ENCODE results near the gene ZFYVE28. TPM values are rescaled to one million over a fixed set of nuclear protein-coding genes. Genes with fewer than 3 reads are reported as not detected.
"Not testable (repeated sequence)": the region's sequence is repeated elsewhere in the genome, so short reads cannot be mapped to it uniquely, and the experiment has no call there.

Gene ZFYVE28
- total RNA-seq, 2 experiments from 2014 or later: 14.8 to 17.2 TPM

DNA sequence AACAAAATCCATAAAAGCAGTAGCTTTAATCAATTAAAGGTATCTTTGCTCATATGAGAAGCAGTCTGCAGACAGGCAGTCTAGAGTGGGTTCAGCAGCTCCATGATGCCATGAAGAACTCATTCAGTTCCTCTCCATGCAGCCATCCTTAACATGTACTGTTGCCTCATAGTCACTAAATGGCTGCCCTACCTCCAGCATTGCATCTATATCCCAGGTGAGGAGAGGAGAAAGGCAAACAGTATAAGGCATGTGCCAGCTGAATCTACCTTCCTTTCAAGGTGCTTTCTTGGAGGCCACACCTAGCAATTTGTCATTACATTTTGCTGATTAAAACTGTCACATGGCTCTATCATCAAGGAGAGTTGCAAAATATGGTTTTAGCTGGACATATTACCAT lies 13.6 kb upstream of the ZFYVE28 start:
- Mint-ChIP-seq H3K27me3 (no peaks in the 10 kb centered on the region), H3K9me3 (no peaks in the 10 kb centered on the region), H3K4me1 (no peaks in the 10 kb centered on the region), H3K27ac (no peak overlapping the region), H3K4me3 (no peak overlapping the region), H3K36me3 (ENCODE audit: low read depth) (no peaks in the 10 kb centered on the region)
- no peak for DNase-seq
- ChIA-PET POLR2A (no interaction called here), CTCF (interaction anchor here (0.6 to 1.4 kb wide), 3 partner anchors 9 to 19 kb away, joined by 3 to 5 read pairs (median 3); no protein-coding TSS in a partner anchor)

DNA sequence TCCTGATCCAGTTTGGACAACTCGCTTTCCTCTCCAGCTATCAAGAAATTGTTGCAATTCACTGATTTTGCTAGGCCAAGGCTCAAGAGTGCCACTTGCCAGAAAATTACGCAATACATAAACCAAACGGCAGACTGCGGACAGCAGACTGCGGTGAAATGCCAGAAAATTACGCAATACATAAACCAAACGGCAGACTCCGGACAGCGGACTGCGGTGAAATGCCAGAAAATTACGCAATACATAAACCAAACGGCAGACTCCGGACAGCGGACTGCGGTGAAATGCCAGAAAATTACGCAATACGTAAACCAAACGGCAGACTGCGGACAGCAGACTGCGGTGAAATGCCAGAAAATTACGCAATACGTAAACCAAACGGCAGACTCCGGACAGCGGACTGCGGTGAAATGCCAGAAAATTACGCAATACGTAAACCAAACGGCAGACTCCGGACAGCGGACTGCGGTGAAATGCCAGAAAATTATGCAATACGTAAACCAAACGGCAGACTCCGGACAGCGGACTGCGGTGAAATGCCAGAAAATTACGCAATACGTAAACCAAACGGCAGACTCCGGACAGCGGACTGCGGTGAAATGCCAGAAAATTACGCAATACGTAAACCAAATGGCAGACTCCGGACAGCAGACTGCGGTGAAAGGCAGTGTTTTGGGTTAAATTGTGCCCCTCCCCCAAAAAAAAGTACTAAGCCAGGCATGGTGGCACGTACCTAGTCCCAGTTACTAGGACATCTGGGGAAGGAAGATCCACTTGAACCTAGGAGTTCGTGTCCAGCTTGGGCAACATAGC lies 11.7 kb upstream of the ZFYVE28 start:
- H3K27ac Mint-ChIP-seq; H3K4me1 Mint-ChIP-seq; H3K9me3 Mint-ChIP-seq; H3K27me3 Mint-ChIP-seq; POLR2A ChIA-PET; H3K4me3 Mint-ChIP-seq; DNase-seq; H3K36me3 Mint-ChIP-seq (ENCODE audit: low read depth): not testable (repeated sequence)
- CTCF ChIA-PET: interaction anchor here (0.6 to 1.1 kb wide), 3 partner anchors 11 to 24 kb away, joined by 3 to 4 read pairs (median 4); partner anchors contain the start of gene CFAP99

DNA sequence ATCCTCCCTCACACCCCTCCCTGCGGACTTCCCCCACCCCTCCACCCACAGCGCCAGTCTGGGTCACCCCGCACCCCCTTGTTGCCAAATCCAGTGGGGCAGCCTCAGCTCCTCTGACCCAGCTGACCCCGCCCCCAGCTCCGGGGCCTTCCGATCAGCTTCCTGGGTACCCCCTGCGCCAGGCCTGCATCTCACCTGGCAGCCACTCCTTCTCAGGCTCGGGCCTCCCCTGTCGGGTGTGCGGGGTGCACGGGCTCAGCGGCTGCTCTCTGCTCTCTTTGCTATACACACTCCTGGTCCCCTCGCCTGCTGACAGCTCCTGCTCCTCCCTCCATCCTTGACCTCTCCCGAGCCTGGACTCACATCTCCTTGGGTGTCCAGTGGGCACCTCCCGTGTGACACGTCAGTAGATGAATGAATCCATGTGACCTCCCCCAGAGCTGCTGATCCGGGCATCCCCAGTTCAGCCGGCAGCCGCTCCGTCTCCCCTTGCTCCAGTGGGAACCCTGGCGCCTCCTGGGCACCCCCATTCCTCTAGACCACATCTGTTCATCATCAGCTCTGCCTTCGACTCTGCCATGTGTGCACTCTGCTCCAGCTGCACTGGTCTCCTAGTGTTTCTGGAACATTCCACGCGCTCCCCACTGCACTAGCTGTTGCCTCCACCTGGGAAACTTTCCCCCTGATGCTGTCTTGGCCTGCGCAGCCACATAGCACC lies 10.2 kb upstream of the ZFYVE28 start:
- Mint-ChIP-seq H3K27ac (peak overlapping the region; percentile 46), H3K4me1 (no peaks in the 10 kb centered on the region), H3K27me3 (no peaks in the 10 kb centered on the region), H3K9me3 (no peaks in the 10 kb centered on the region), H3K4me3 (no peak overlapping the region), H3K36me3 (ENCODE audit: low read depth) (no peaks in the 10 kb centered on the region)
- no peak for DNase-seq
- POLR2A ChIA-PET: no interaction called here
- CTCF ChIA-PET: interaction anchor here (0.9 to 2.1 kb wide), 6 partner anchors 9 to 198 kb away, joined by 3 to 8 read pairs (median 4); no protein-coding TSS in a partner anchor

DNA sequence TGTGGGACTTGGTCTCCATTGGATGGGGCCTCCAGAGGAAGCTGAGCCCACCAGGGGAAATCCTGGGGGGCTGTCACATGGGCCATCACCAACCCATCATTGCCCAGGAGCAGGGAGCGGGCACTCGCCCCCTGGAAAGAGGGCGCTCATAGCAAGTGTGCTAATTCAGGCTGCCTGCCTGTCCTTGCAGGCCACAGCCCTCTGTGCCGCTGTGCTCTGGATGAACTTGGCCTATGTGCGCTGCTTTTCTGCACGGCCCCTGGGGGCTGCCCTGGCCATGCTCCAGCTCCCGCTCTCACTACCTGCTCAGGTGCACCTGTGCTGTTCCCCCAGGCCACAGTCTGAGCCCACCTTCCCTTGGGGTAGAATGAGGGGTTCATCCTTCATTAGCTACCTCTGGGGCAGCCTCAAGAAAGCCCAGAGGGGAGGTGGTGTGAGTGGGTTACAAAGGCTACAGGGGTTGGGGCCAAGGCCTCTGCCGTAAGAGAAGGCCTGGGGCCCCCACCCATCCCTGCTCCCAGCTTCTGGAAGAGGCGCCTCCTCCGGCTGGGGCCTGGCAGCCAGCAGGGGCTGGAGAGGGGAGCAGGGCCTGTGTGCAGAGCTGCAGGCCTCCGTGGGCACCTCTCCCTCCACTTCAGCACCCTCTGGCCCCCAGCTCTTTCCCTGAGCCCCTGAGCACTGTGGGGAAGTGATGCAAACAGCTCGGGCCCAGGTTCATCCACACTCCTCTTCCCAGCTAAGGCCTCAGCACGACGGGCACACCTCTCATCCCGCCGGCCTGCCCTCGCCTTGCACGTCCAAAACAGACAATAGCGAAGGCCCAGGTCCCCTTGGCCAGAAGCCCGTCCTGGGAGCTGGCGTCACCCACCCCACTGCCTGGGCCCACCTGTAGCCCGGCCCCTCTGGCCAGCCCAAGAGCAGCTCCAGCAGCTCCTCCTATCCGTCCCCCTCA lies 9.2 kb upstream of the ZFYVE28 start:
- no peak for DNase-seq
- H3K9me3 Mint-ChIP-seq: no peaks in the 10 kb centered on the region
- H3K27ac Mint-ChIP-seq: no peak overlapping the region
- ChIA-PET POLR2A (no interaction called here), CTCF (interaction anchor here (0.9 to 2.1 kb wide), 4 partner anchors 8 to 27 kb away, joined by 3 to 8 read pairs (median 4); no protein-coding TSS in a partner anchor)
- H3K27me3 Mint-ChIP-seq: peaks cover under 1% of the 10 kb centered on the region
- H3K36me3 Mint-ChIP-seq (ENCODE audit: low read depth): no peaks in the 10 kb centered on the region
- H3K4me3 Mint-ChIP-seq: no peak overlapping the region
- no peaks in the 10 kb centered on the region for H3K4me1 Mint-ChIP-seq

DNA sequence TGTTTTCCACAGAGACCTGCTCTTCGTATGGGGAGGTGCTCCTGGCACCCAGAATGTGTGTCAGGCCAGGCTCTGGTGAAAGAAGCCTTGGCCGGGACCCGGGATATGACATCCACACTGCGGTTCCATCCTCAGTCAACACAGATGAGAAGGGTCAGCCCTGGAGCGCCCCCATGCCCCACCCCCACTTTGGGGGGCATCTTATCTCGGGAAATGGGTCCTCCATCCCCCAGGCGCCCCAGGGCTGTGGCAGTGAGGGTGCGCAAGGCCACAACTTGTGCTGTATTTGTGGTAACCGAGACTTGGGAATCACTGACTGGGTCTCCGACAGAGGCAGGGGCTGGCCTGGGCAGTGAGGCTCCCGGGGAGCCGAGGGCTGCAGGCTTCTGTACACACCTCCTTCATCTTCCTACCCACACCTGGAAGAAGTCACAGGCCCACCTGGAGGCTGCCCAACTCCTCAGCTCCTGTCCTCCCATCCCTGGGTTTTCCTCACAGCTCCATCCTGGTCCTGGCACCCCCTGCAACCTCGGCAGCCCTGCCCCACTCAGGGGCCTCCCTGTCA lies 8.3 kb upstream of the ZFYVE28 start:
- ChIA-PET POLR2A (no interaction called here), CTCF (interaction anchor here (2.1 kb wide), 1 partner anchor 15 kb away, joined by 8 read pairs; no protein-coding TSS in a partner anchor)
- no peaks in the 10 kb centered on the region for H3K9me3 Mint-ChIP-seq
- peaks cover 9% of the 10 kb centered on the region for H3K27me3 Mint-ChIP-seq
- H3K36me3 Mint-ChIP-seq (ENCODE audit: low read depth): no peaks in the 10 kb centered on the region
- no peak for DNase-seq
- H3K4me1 Mint-ChIP-seq: no peaks in the 10 kb centered on the region
- no peak overlapping the region for H3K27ac Mint-ChIP-seq
- H3K4me3 Mint-ChIP-seq: no peak overlapping the region

DNA sequence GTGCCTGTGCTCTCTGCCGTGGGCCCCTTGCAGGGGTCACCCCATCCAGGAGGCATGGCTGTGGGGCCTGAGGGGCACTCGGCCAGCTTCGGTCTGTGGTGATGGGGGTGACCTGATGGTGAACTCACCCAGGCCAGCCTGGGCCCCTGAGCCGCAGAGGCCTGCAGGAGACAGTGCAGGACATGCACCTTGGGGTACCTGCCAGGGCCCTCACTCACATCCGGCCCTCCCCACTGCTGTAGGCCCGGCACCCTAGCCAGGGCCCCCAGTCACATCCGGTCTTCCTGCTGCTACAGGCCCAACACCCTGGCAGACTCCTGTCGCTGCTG lies 7.6 kb upstream of the ZFYVE28 start:
- CTCF ChIA-PET: interaction anchor here (1.5 kb wide), 1 partner anchor 18 kb away, joined by 3 read pairs; no protein-coding TSS in a partner anchor
- POLR2A ChIA-PET: no interaction called here
- no peaks in the 10 kb centered on the region for H3K36me3 Mint-ChIP-seq (ENCODE audit: low read depth)
- DNase-seq: no peak
- no peaks in the 10 kb centered on the region for H3K9me3 Mint-ChIP-seq
- no peak overlapping the region for H3K4me3 Mint-ChIP-seq
- peaks cover 11% of the 10 kb centered on the region for H3K27me3 Mint-ChIP-seq
- H3K4me1 Mint-ChIP-seq: no peaks in the 10 kb centered on the region
- no peak overlapping the region for H3K27ac Mint-ChIP-seq

DNA sequence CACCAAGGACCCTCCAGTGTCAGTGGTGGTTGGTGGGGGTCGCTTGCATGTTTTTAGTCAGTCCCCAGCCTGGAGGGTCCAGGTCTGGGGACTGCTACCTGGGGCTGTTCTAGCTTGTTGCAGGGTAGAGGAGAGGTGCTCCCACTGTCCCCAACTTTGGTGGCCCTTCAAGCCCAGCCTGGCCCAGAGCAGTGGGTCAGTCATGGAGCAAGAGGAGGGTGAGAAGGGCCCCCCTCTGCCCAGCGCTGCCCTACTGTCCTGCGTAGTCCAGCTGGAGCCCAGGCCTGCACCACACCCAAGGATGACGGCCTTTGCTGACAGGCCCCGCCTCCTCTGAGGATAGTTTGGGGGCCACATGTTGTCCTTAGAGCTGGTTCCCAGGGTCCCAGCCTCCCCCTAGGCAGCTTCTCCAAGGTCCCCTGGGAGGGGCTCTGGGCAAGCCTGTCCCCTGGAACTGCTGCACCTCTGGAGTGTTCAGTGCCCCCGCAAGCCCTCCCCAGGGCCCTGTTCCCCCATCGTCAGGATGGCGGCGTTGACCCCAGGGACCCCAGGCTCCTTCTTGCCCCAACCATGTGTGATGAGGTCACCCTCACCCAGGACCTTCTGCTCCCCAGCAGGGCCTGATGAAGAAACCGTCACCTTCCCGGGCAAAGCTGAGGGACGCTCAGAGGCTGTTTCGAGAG lies 7.1 kb upstream of the ZFYVE28 start:
- ChIA-PET CTCF (interaction anchor here (1.1 to 1.5 kb wide), 2 partner anchors 16 to 19 kb away, joined by 3 read pairs; no protein-coding TSS in a partner anchor), POLR2A (no interaction called here)
- no peaks in the 10 kb centered on the region for H3K36me3 Mint-ChIP-seq (ENCODE audit: low read depth)
- no peak overlapping the region for H3K27ac Mint-ChIP-seq
- no peaks in the 10 kb centered on the region for H3K9me3 Mint-ChIP-seq
- no peak for DNase-seq
- no peaks in the 10 kb centered on the region for H3K4me1 Mint-ChIP-seq
- peaks cover 16% of the 10 kb centered on the region for H3K27me3 Mint-ChIP-seq
- no peak overlapping the region for H3K4me3 Mint-ChIP-seq

DNA sequence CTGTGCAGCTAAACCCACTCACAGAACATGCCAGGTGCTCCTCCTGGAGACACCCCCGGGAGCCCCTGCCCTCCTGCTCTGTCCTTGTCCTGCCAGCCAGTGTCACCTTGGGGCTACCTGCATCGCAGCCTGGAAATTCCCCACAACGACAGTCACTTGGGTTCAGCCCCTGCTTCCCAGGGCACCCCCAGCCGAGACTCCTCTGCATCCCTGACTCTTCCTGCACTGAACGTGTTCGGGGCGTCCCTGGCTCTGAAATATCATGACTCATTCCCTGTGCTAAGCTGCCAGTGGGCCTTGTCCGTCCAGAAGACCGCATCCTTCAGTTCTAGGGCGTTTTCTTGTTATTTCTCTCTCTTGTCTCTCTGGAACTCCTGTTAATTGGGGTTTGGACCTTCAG lies 6.1 kb upstream of the ZFYVE28 start:
- peaks cover 26% of the 10 kb centered on the region for H3K27me3 Mint-ChIP-seq
- no peaks in the 10 kb centered on the region for H3K9me3 Mint-ChIP-seq
- ChIA-PET POLR2A (no interaction called here), CTCF (interaction anchor here (1.1 to 2.8 kb wide), 3 partner anchors 12 to 20 kb away, joined by 3 to 8 read pairs (median 3); no protein-coding TSS in a partner anchor)
- H3K36me3 Mint-ChIP-seq (ENCODE audit: low read depth): no peaks in the 10 kb centered on the region
- H3K4me1 Mint-ChIP-seq: peaks cover 6% of the 10 kb centered on the region
- H3K27ac Mint-ChIP-seq: no peak overlapping the region
- H3K4me3 Mint-ChIP-seq: no peak overlapping the region
- DNase-seq: no peak

DNA sequence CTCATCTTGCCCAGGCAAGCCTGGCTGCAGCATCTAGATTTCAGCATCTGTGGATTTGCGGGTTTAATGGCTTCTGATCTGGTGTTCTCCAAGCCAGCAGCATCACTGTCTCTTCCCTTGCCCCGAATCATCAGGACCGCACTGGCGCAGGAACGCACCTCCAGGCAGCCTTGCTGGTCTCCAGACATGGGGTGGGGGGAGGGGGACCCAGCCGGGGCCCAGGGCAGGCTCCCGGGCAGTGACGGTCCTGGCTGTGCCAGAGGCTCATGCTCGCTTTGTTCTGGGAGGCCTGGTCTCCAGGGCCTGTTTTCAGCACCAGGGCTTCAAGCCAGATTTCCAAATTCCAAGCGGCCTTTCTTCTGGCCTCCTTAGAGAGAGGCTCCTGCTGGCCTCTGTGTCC lies 5.2 kb upstream of the ZFYVE28 start:
- Mint-ChIP-seq H3K4me3 (no peak overlapping the region), H3K27me3 (peaks cover 31% of the 10 kb centered on the region), H3K4me1 (peaks cover 12% of the 10 kb centered on the region), H3K27ac (no peak overlapping the region), H3K9me3 (no peaks in the 10 kb centered on the region), H3K36me3 (ENCODE audit: low read depth) (no peaks in the 10 kb centered on the region)
- DNase-seq: no peak
- ChIA-PET POLR2A (no interaction called here), CTCF (interaction anchor here (1.0 to 3.0 kb wide), 3 partner anchors 11 to 18 kb away, joined by 3 to 10 read pairs (median 8); no protein-coding TSS in a partner anchor)

DNA sequence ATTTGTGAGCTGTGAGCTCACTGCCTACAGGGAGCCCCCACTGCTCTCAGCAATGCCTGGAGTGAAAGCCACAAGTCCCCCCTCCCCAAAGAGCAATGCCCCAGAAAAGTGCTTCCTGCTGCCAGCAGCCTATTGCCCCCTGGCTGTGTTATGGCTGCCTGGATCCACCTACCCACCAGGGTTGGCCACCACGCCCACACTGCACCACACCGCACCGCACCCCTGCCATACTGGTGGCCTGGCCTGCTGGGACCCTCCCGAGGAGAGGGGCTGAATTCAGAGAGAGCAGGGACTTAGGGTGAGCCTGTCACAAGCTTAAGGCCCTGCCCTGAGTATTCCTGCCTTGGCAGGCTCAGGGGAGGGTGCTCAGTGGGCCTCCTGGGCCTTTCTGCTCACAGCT lies 4.6 kb upstream of the ZFYVE28 start:
- peaks cover 31% of the 10 kb centered on the region for H3K27me3 Mint-ChIP-seq
- no peaks in the 10 kb centered on the region for H3K9me3 Mint-ChIP-seq
- no peak overlapping the region for H3K27ac Mint-ChIP-seq
- CTCF ChIA-PET: interaction anchor here (1.0 to 3.0 kb wide), 5 partner anchors 10 to 203 kb away, joined by 3 to 10 read pairs (median 8); no protein-coding TSS in a partner anchor
- POLR2A ChIA-PET: no interaction called here
- no peak overlapping the region for H3K4me3 Mint-ChIP-seq
- no peak for DNase-seq
- no peaks in the 10 kb centered on the region for H3K36me3 Mint-ChIP-seq (ENCODE audit: low read depth)
- peaks cover 12% of the 10 kb centered on the region for H3K4me1 Mint-ChIP-seq

DNA sequence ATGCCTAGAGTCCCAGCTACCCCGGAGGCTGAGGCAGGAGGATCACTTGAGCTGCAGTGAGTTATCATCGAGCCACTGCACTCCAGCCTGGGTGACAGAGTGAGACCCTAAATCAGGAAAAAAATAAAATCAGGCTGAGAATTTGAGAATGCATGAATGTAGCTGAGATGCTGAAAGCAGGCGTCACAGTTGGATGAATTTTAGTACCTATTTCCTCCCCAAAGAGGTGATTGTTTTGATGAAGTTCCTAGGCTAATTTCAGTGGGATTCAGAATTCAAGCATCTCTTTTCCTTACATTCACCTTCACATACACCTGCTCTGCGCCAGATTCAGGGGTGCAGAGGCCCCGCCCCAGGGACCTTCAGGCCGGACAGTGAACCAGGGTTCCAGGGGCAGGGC lies 3.5 kb upstream of the ZFYVE28 start:
- no peak for DNase-seq
- ChIA-PET POLR2A (no interaction called here), CTCF (interaction anchor here (0.7 to 3.0 kb wide), 5 partner anchors 9 to 202 kb away, joined by 5 to 10 read pairs (median 8); no protein-coding TSS in a partner anchor)
- Mint-ChIP-seq H3K4me3 (no peak overlapping the region), H3K27me3 (peaks cover 38% of the 10 kb centered on the region), H3K4me1 (peaks cover 18% of the 10 kb centered on the region), H3K36me3 (ENCODE audit: low read depth) (no peaks in the 10 kb centered on the region), H3K27ac (no peak overlapping the region), H3K9me3 (no peaks in the 10 kb centered on the region)

All from activated CD4-positive, alpha-beta T cell treated with anti-CD3 and anti-CD28 coated beads, Interleukin-2, amount 10 ng/mL, durations not matched to agents 7 days and 5 days (primary cell).